Coronary artery (tissue), 2 donors: ENCODE results near the gene IL17RE.
"Not testable (repeated sequence)": the region's sequence is repeated elsewhere in the genome, so short reads cannot be mapped to it uniquely, and the experiment has no call there.

Experiments used
- DNase-seq: peaks from one replicate; pipeline ENCODE4 v3.0.0-alpha.2; 2017; ENCODE audit warnings: low spot score
- H3K27ac ChIP-seq, 2 donors: fragments of 200-600 bp; sonication (generic); one replicate each; pipeline ENCODE4 v1.5.1; 2016 to 2019
- H3K4me3 ChIP-seq: fragments of 200-600 bp; sonication (generic); 2 replicates; pipeline ENCODE4 v1.5.1; 2016; ENCODE audit warnings: mild to moderate bottlenecking, moderate library complexity
- TF ChIP-seq, protein P1 (sequence below): fragments of 200-600 bp; sonication (generic); IDR thresholded peaks from one replicate; pipeline ENCODE4 v1.5.1; 2019; ENCODE audit warnings: antibody characterized with exemption

IL17RE gene

DNA sequence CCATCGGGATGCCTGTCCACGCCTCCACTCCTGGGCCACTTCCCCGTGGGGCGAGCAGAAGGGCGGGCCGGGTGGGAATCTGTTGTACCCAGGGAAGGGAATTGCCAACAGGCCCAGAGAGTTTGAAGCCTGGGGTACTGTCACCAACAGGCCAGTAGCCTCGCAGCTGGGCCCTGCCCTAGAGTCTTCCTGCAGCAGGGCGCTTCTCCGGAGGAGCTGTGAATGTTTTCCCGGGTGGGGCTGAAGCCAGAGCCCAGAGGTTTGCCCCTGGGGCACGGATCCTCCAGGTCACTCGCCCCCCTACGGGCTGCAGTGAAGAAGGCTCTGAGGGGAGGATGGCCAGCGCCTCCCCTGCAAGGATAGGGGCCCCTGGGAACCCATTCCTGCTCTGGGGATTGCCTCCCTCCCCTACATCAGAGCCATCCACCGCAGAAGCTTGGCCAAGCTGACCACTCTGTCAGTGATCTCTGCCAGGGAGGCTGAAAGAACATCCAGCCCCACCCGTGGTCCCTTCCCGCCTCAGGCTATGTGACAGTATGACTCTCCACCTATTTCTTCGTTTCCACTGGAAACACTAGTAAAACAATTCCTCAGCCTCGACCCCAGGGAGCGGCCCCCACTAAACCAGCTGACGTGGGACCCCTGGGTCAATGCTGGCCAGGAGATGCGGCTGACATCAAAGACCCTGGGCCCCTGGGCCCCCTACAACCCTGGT, 39.4 kb upstream of the IL17RE start:
- Histone ChIP-seq H3K27ac (peak overlapping the region; percentile 50 to 56), H3K4me3 (peak overlapping the region; percentile 63)
- TF ChIP-seq, protein P1, sequence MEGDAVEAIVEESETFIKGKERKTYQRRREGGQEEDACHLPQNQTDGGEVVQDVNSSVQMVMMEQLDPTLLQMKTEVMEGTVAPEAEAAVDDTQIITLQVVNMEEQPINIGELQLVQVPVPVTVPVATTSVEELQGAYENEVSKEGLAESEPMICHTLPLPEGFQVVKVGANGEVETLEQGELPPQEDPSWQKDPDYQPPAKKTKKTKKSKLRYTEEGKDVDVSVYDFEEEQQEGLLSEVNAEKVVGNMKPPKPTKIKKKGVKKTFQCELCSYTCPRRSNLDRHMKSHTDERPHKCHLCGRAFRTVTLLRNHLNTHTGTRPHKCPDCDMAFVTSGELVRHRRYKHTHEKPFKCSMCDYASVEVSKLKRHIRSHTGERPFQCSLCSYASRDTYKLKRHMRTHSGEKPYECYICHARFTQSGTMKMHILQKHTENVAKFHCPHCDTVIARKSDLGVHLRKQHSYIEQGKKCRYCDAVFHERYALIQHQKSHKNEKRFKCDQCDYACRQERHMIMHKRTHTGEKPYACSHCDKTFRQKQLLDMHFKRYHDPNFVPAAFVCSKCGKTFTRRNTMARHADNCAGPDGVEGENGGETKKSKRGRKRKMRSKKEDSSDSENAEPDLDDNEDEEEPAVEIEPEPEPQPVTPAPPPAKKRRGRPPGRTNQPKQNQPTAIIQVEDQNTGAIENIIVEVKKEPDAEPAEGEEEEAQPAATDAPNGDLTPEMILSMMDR = no peak
- DNase-seq = no peak

DNA sequence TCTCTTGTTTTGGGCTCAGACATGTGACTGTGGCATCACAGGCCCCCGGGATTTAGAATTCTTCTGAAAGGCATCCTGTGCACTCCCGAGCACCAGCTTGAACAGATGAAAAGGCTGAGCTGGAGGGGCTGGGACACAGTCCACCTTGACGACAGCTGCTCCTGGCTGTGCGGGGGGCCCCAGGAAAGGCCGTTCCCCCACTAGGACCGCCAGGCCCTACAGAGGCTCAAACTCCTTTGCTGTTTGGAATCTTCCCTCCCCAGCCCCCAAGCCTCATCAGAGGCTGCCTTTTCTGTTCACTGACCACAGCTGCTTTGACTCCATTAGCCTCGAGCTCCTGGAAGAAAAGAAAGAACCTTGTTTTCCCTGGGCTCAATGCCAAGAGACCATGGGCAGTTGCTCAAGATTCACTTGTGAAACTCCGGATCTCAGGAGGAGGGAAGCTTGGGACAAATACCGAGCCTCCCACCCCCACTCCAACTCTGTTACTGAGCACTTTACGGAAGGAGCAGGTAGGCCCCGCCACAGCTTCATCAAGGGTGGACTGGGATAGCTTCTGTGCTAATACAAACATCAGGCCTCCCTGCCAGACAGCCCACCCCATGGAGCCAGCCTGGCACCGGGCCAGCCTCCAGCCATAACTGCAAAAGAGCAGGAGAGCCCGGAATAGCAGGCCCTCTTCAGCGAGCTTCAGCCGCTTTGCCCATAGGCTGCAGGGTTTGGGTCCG, 38.3 kb upstream of the IL17RE start:
- Histone ChIP-seq H3K4me3 (peak overlapping the region; percentile 56), H3K27ac (peak overlapping the region; percentile 54 to 86)
- TF ChIP-seq, protein P1 = no peak
- peak; percentile 85 for DNase-seq

DNA sequence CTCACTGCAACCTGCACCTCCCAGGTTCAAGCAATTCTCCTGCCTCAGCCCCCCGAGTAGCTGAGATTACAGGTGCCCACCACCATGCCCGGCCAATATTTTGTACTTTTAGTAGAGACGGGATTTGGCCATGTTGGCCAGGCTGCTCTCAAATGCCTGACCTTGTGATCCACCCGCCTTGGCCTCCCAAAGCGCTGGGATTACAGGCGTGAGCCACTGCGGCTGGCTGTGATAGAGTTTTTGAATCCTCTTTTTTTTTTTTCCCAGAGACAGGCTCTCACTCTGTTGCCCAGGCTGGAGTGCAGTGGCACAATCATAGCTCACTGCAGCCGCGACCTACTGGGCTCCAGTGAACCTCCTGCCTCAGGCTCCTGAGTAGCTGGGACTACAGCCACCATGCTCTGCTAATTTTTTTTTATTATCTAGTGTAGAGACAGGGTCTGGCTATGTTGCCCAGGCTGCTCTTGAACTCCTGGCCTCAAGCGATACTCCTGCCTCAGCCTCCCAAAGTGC, 37.5 kb upstream of the IL17RE start:
- DNase-seq = not testable (repeated sequence)
- Histone ChIP-seq H3K4me3 (peak overlapping the region; percentile 56), H3K27ac (peak overlapping the region; percentile 54 to 86)

DNA sequence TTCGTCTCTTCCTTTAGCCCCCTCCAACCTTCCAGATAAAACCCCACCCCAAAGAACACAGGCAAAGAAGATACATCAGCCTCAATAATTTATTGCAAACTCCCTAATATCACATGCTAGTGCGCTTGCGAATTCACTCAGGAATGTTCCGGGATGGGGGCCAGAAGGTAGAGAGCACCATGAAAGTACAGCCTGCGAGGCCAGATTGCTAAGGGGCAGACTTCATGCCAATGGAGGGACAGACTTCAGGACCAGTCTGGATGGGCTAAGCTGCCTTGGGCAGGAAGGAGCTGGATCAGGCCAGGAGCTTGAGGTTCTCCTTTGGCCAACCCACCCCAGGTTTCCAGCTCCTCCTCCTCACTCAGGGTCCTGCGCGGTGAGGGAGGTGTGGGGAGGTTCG, 36.0 kb upstream of the IL17RE start:
- DNase-seq = no peak
- TF ChIP-seq, protein P1 = no peak
- H3K4me3 ChIP-seq = no peak overlapping the region
- peak overlapping the region; percentile 42 to 83 for H3K27ac ChIP-seq

DNA sequence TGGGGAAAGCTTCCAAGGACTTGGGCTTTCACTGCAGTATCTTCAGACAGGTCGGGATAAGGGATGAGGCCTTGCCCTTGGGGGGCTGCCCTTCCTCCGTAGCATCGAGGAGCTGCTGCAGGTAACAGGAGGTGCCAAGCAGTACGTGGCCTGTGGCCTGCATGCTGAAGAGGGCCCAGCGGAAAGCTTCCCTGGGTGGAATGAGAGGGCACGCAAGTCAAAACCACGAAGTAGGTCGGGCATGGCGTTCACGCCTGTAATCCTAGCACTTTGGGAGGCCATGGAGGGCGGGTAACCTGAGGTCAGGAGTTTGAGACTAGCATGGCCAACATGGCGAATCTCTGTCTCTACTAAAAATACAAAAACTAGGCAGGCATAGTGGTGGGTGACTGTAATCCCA, 35.5 kb upstream of the IL17RE start:
- TF ChIP-seq, protein P1 = no peak
- Histone ChIP-seq H3K4me3 (no peak overlapping the region), H3K27ac (peak overlapping the region; percentile 42 to 83)
- no peak for DNase-seq

DNA sequence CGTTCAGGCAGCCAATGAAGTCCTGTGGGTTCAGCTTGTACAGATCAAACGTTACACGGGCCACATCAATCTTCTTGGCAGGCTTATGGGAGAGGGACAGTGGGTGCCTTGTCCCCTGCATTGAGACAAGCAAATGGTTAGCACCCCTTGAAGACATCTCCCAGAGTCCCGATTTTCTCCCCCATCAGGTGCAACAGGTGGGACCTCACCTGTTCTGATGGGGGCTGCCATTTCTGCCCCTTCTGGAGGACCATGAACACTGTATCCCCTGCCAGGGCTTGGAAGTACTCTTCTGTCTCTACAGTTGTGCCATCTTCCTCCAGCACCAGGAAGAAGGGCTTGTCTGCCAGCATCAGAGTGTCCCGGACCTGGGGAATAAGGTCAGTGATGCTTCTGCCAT, 32.7 kb upstream of the IL17RE start:
- H3K4me3 ChIP-seq = no peak overlapping the region
- no peak for DNase-seq
- no peak overlapping the region for H3K27ac ChIP-seq
- TF ChIP-seq, protein P1 = no peak

DNA sequence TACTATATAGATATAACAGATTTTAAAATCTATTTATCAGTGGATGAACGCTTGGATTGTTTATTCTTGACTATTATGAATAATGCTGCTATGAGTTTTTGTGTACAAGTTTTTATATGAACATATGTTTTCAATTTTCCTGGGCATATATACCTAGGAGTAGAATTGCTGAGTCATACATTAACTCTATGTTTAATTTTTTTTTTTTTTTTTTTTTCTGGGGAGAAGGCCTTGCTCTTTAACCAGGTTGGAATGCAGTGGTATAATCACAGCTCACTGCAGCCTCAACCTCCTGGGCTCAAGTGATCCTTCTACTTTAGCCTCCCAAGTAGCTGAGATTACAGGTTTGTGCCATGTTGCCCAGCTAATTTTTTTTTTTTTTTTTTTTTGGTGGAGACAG, 31.7 kb upstream of the IL17RE start:
- no peak for DNase-seq
- no peak overlapping the region for H3K4me3 ChIP-seq
- TF ChIP-seq, protein P1 = no peak
- no peak overlapping the region for H3K27ac ChIP-seq

DNA sequence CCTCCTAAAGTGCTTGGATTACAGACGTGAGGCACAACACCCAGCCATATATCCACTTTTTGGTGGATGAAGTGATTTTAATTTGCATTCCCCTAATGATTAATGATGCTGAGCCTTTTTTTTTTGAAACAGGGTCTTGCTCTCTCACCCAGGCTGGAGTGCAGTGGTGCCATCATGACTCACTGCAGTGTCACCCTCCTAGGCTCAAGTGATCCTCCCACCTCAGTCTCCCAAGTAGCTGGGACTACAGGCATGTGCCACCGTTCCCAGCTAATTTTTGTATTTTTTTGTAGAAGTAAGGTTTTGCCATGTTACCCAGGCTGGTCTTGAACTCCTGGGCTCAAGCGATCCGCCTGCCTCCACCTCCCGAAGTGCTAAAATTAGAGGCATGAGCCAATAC, 30.6 kb upstream of the IL17RE start:
- H3K27ac ChIP-seq, H3K4me3 ChIP-seq, DNase-seq: not testable (repeated sequence)
